Stimulated activated naive CD8-positive, alpha-beta T cell treated with anti-CD3 and anti-CD28 coated beads, Interleukin-15, amount 100 ng/mL, for 72 hours (primary cell): Measurements from ENCODE around the gene OR2G2.

Source experiments
- ATAC-seq: fragments of 150-1000 bp; cut with Tn5 transposase; 2 replicates; pipeline ENCODE4 v1.10.0; 2021; ENCODE audit warnings: mild to moderate bottlenecking, moderate library complexity
- DNase-seq, 2 donors: peaks; one replicate each; pipeline ENCODE4 v3.0.0; 2021 to 2022
- H3K27ac Mint-ChIP-seq, 2 donors: one replicate each; pipeline ENCODE4 v1.8.0; 2022; ENCODE audit warnings: mild to moderate bottlenecking in 2 of 2, mixed read lengths in 2 of 2, moderate library complexity in 2 of 2
- H3K27me3 Mint-ChIP-seq: one replicate; pipeline ENCODE4 v1.8.0; 2022; ENCODE audit warnings: mixed read lengths
- H3K4me1 Mint-ChIP-seq: one replicate; pipeline ENCODE4 v1.8.0; 2022; ENCODE audit warnings: mild to moderate bottlenecking, mixed read lengths
- H3K4me3 Mint-ChIP-seq, 2 donors: one replicate each; pipeline ENCODE4 v1.8.0; 2022; ENCODE audit warnings: mild to moderate bottlenecking in 2 of 2, mixed read lengths in 2 of 2, moderate library complexity in 1 of 2
- H3K9me3 Mint-ChIP-seq, 2 donors: one replicate each; pipeline ENCODE4 v1.8.0; 2022; ENCODE audit warnings: mixed read lengths in 2 of 2

OR2G2 gene

GRCh38 chr1:247588060-247588459, at the start of gene OR2G2:
OR2G2 (plus strand) TSS chr1:247588360; CDS start chr1:247588360, 0 bp downstream.
- peaks cover 27% of the 10 kb centered on the region for H3K27me3 Mint-ChIP-seq
- ATAC-seq (no peak), DNase-seq (no peak)
- no peaks in the 10 kb centered on the region for H3K4me1 Mint-ChIP-seq
- no peak within 1 kb of the TSS for H3K27ac Mint-ChIP-seq
- H3K9me3 Mint-ChIP-seq, result peaks cover 2 to 18% of the 10 kb centered on the region in 2 donors
- H3K4me3 Mint-ChIP-seq, result no peak within 1 kb of the TSS

GRCh38 chr1:247538561-247538960, 49.6 kb upstream of the OR2G2 start:
- no peak overlapping the region for H3K4me3 Mint-ChIP-seq
- ATAC-seq, result no peak
- peaks cover 29% of the 10 kb centered on the region for H3K27me3 Mint-ChIP-seq
- H3K4me1 Mint-ChIP-seq, result no peaks in the 10 kb centered on the region
- H3K27ac Mint-ChIP-seq, result no peak overlapping the region
- DNase-seq, result no peak
- no peaks in the 10 kb centered on the region for H3K9me3 Mint-ChIP-seq

GRCh38 chr1:247539215-247539614, 48.9 kb upstream of the OR2G2 start:
- peaks cover 29% of the 10 kb centered on the region for H3K27me3 Mint-ChIP-seq
- H3K4me3 Mint-ChIP-seq, result no peak overlapping the region
- no peaks in the 10 kb centered on the region for H3K4me1 Mint-ChIP-seq
- no peak overlapping the region for H3K27ac Mint-ChIP-seq
- no peak for DNase-seq
- H3K9me3 Mint-ChIP-seq, result no peaks in the 10 kb centered on the region
- no peak for ATAC-seq

GRCh38 chr1:247540581-247540980, 47.6 kb upstream of the OR2G2 start:
- no peaks in the 10 kb centered on the region for H3K4me1 Mint-ChIP-seq
- no peak overlapping the region for H3K4me3 Mint-ChIP-seq
- peaks cover 22% of the 10 kb centered on the region for H3K27me3 Mint-ChIP-seq
- ATAC-seq (no peak), DNase-seq (no peak)
- H3K9me3 Mint-ChIP-seq, result no peaks in the 10 kb centered on the region
- no peak overlapping the region for H3K27ac Mint-ChIP-seq

- Mint-ChIP-seq H3K27me3 (peaks cover 28% of the 10 kb centered on the region), H3K4me3 (no peak overlapping the region), H3K4me1 (no peaks in the 10 kb centered on the region), H3K27ac (no peak overlapping the region), H3K9me3 (no peaks in the 10 kb centered on the region)
- no peak for ATAC-seq
- DNase-seq, result no peak
Observed at GRCh38 chr1:247542811-247543210, 45.3 kb upstream of the OR2G2 start.

- H3K4me3 Mint-ChIP-seq, result peak overlapping the region in 1 of 2 donors; percentile 41
- no peak overlapping the region for H3K27ac Mint-ChIP-seq
- peaks cover 14% of the 10 kb centered on the region for H3K4me1 Mint-ChIP-seq
- ATAC-seq (no peak), DNase-seq (no peak)
- H3K27me3 Mint-ChIP-seq, result peaks cover 15% of the 10 kb centered on the region
- no peaks in the 10 kb centered on the region for H3K9me3 Mint-ChIP-seq
Observed at GRCh38 chr1:247548092-247548491, 40.1 kb upstream of the OR2G2 start.

GRCh38 chr1:247548769-247549182, 39.4 kb upstream of the OR2G2 start, which contains the start of gene GCSAML:
GCSAML (plus strand) TSS chr1:247549134; CDS start chr1:247549192, 58 bp downstream.
- Mint-ChIP-seq H3K4me1 (peaks cover 14% of the 10 kb centered on the region), H3K27me3 (peaks cover 15% of the 10 kb centered on the region), H3K4me3 (peak within 1 kb of the TSS in 1 of 2 donors; percentile 41), H3K9me3 (no peaks in the 10 kb centered on the region), H3K27ac (peak within 1 kb of the TSS in 1 of 2 donors; percentile 16)
- DNase-seq (no peak), ATAC-seq (no peak)

- no peak for ATAC-seq
- DNase-seq, result no peak
- H3K27me3 Mint-ChIP-seq, result peaks cover 15% of the 10 kb centered on the region
- no peak overlapping the region for H3K27ac Mint-ChIP-seq
- H3K4me1 Mint-ChIP-seq, result peaks cover 14% of the 10 kb centered on the region
- no peaks in the 10 kb centered on the region for H3K9me3 Mint-ChIP-seq
- no peak overlapping the region for H3K4me3 Mint-ChIP-seq
Observed at GRCh38 chr1:247551721-247552120, 36.4 kb upstream of the OR2G2 start.

- Mint-ChIP-seq H3K4me3 (no peak overlapping the region), H3K4me1 (peaks cover 14% of the 10 kb centered on the region), H3K9me3 (no peaks in the 10 kb centered on the region), H3K27me3 (peaks cover 11% of the 10 kb centered on the region), H3K27ac (no peak overlapping the region)
- DNase-seq, result no peak
- ATAC-seq, result no peak
Observed at GRCh38 chr1:247552231-247552630, 35.9 kb upstream of the OR2G2 start.

GRCh38 chr1:247557926-247558674, 30.1 kb upstream of the OR2G2 start:
- no peaks in the 10 kb centered on the region for H3K4me1 Mint-ChIP-seq

GRCh38 chr1:247561711-247562110, 26.4 kb upstream of the OR2G2 start:
- no peak overlapping the region for H3K27ac Mint-ChIP-seq
- no peaks in the 10 kb centered on the region for H3K27me3 Mint-ChIP-seq
- DNase-seq (no peak), ATAC-seq (no peak)
- H3K9me3 Mint-ChIP-seq, result no peaks in the 10 kb centered on the region
- H3K4me3 Mint-ChIP-seq, result no peak overlapping the region
- H3K4me1 Mint-ChIP-seq, result no peaks in the 10 kb centered on the region

More at GRCh38 chr1:247557926-247558674, 30.1 kb upstream of the OR2G2 start:
- Mint-ChIP-seq H3K27me3 (no peaks in the 10 kb centered on the region), H3K9me3 (no peaks in the 10 kb centered on the region), H3K4me3 (no peak overlapping the region), H3K27ac (no peak overlapping the region)
- no peak for ATAC-seq
- no peak for DNase-seq

GRCh38 chr1:247562198-247562597, 26.0 kb upstream of the OR2G2 start:
- Mint-ChIP-seq H3K4me1 (no peaks in the 10 kb centered on the region), H3K27me3 (no peaks in the 10 kb centered on the region), H3K4me3 (no peak overlapping the region), H3K27ac (no peak overlapping the region), H3K9me3 (no peaks in the 10 kb centered on the region)
- DNase-seq (no peak), ATAC-seq (no peak)

GRCh38 chr1:247574236-247574635, 13.9 kb upstream of the OR2G2 start:
- H3K9me3 Mint-ChIP-seq, result peaks cover 16 to 20% of the 10 kb centered on the region in 2 donors
- H3K27ac Mint-ChIP-seq, result no peak overlapping the region
- DNase-seq, result no peak
- H3K4me3 Mint-ChIP-seq, result no peak overlapping the region
- no peak for ATAC-seq
- no peaks in the 10 kb centered on the region for H3K4me1 Mint-ChIP-seq
- no peaks in the 10 kb centered on the region for H3K27me3 Mint-ChIP-seq

GRCh38 chr1:247574664-247575063, 13.5 kb upstream of the OR2G2 start:
- H3K9me3 Mint-ChIP-seq, result peaks cover 11 to 20% of the 10 kb centered on the region in 2 donors
- no peaks in the 10 kb centered on the region for H3K27me3 Mint-ChIP-seq
- H3K4me3 Mint-ChIP-seq, result no peak overlapping the region
- H3K27ac Mint-ChIP-seq, result no peak overlapping the region
- no peaks in the 10 kb centered on the region for H3K4me1 Mint-ChIP-seq
- DNase-seq, result no peak
- ATAC-seq, result no peak

GRCh38 chr1:247576514-247576913, 11.6 kb upstream of the OR2G2 start:
- H3K27ac Mint-ChIP-seq, result no peak overlapping the region
- ATAC-seq (no peak), DNase-seq (no peak)
- H3K9me3 Mint-ChIP-seq, result peaks cover 5 to 10% of the 10 kb centered on the region in 2 donors
- H3K4me1 Mint-ChIP-seq, result no peaks in the 10 kb centered on the region
- no peak overlapping the region for H3K4me3 Mint-ChIP-seq
- no peaks in the 10 kb centered on the region for H3K27me3 Mint-ChIP-seq

GRCh38 chr1:247578946-247579460, 9.2 kb upstream of the OR2G2 start:
- DNase-seq (no peak), ATAC-seq (no peak)
- no peak overlapping the region for H3K27ac Mint-ChIP-seq
- no peaks in the 10 kb centered on the region for H3K9me3 Mint-ChIP-seq
- no peak overlapping the region for H3K4me3 Mint-ChIP-seq
- no peaks in the 10 kb centered on the region for H3K27me3 Mint-ChIP-seq
- no peaks in the 10 kb centered on the region for H3K4me1 Mint-ChIP-seq
